Measurements from ENCODE around the gene TNFSF9. TPM values are rescaled to one million over a fixed set of nuclear protein-coding genes. Genes with fewer than 3 reads are reported as not detected.
A peak's percentile ranks its signal among the peaks of the same experiment; 100 is the strongest.

TNFSF9 gene
- total and polyA plus RNA-seq, 2 of the 8 experiments (the other 6 are each of a cell fraction or from before 2014, with no cell fraction given): 1.7 to 4.4 TPM

- Histone ChIP-seq H3K23me2 (ENCODE audit: low read depth, low read length) (peaks cover 10% of the 10 kb centered on the region), H3K56ac (replicated peaks; ENCODE audit: insufficient read length, low read depth, low read length) (no peak within 1 kb of the TSS), H4K91ac (replicated peaks; ENCODE audit: insufficient read length, low read length) (peak within 1 kb of the TSS; percentile 52), H3K79me2 (ENCODE audit: control insufficient read depth in 1 of 2, insufficient read depth in 2 of 2, low read length in 2 of 2) (no peaks in the 10 kb centered on the region), H2AK5ac (ENCODE audit: low read depth, low read length) (no peak within 1 kb of the TSS), H4K20me1 (replicated peaks in 1 of 2; ENCODE audit: control insufficient read depth in 1 of 2, insufficient read depth in 2 of 2, low read length in 2 of 2) (no peaks in the 10 kb centered on the region), H3K4ac (replicated peaks; ENCODE audit: insufficient read length, low read depth, low read length) (no peak within 1 kb of the TSS), H2BK120ac (replicated peaks; ENCODE audit: low read depth, low read length) (no peak within 1 kb of the TSS), H3K9me3 (ENCODE audit: insufficient read depth in 2 of 2, low read depth in 1 of 2, low read length in 1 of 2) (no peaks in the 10 kb centered on the region), H2BK15ac (ENCODE audit: low read length) (no peak within 1 kb of the TSS; the same call in 1 of the 2 replicates), H2BK20ac (ENCODE audit: low read length) (no peak within 1 kb of the TSS; the same call in 1 of the 2 replicates), H3K4me3 (ENCODE audit: extremely low read depth in 1 of 4, insufficient read depth in 2 of 4, low read depth in 3 of 4, low read length in 4 of 4) (peak within 1 kb of the TSS; percentile 44 to 86 (median 59)), H4K8ac (ENCODE audit: extremely low read depth, insufficient read depth, low read length) (peak within 1 kb of the TSS; percentile 80), H2BK5ac (ENCODE audit: low read depth, low read length) (peak within 1 kb of the TSS; percentile 35; the same call in 1 of the 2 replicates), H3K4me2 (ENCODE audit: insufficient read depth in 1 of 2, low read depth in 2 of 2, low read length in 2 of 2) (peak within 1 kb of the TSS; percentile 90 to 91), H3K27ac (ENCODE audit: low read depth, low read length) (no peak within 1 kb of the TSS), H3K9ac (replicated peaks in 1 of 4; ENCODE audit: extremely low read depth in 1 of 4, low read depth in 3 of 4, low read length in 3 of 4) (peak within 1 kb of the TSS in 3 of 4 experiments; percentile 20 to 73 (median 34); a peak in 2 of 7 replicates), H3K27me3 (replicated peaks in 1 of 4; ENCODE audit: control insufficient read depth in 3 of 4, extremely low read depth in 1 of 4, insufficient read depth in 3 of 4, low read length in 3 of 4) (peaks cover 0 to 8% (median 7%) of the 10 kb centered on the region in 4 experiments; a peak in 4 of 7 replicates), H3K79me1 (ENCODE audit: low read depth, low read length) (no peaks in the 10 kb centered on the region), H3K14ac (ENCODE audit: insufficient read length) (no peak within 1 kb of the TSS), H3K18ac (ENCODE audit: extremely low read depth, low read length) (peak within 1 kb of the TSS; percentile 83), H3K36me3 (ENCODE audit: control insufficient read depth in 2 of 4, insufficient read depth in 4 of 4, low read length in 3 of 4) (no peaks in the 10 kb centered on the region), H2AFZ (ENCODE audit: low read length) (peak within 1 kb of the TSS; percentile 73; the same call in 1 of the 2 replicates), H3K23ac (ENCODE audit: insufficient read length) (no peak within 1 kb of the TSS), H4K5ac (ENCODE audit: insufficient read length, low read depth, low read length) (peak within 1 kb of the TSS; percentile 21), H2BK12ac (ENCODE audit: low read depth, low read length) (peak within 1 kb of the TSS; percentile 71; the same call in 1 of the 2 replicates), H3K4me1 (replicated peaks in 1 of 4; ENCODE audit: control insufficient read depth in 3 of 4, insufficient read depth in 4 of 4, low read length in 3 of 4) (peaks cover 0 to 10% (median 7%) of the 10 kb centered on the region in 4 experiments; a peak in 5 of 7 replicates)
- peak in 1 of 2 experiments; percentile 75 for DNase-seq (ENCODE audit: low read depth in 1 of 2, low spot score in 2 of 2)
- FAIRE-seq: no peak
- CTCF ChIA-PET (ENCODE audit: partially characterized antibody): interaction anchor here (0.6 to 4.8 kb wide), 3 partner anchors 20 to 1304 kb away, joined by 5 to 30 read pairs (median 6); partner anchors contain the start of gene DENND1C
- 3% methylated on average over 34 of the region's 71 CpGs; no CpG with 5 or more reads in 1 of the 2 experiments for WGBS, 2 experiments (ENCODE audit: extremely low coverage in 1 of 2, insufficient coverage in 1 of 2, insufficient read length in 1 of 2, insufficient replicate concordance in 2 of 2, low coverage in 1 of 2, low lambda C conversion rate in 2 of 2, missing lambda C conversion rate in 1 of 2)
- POLR2A ChIA-PET (ENCODE audit: partially characterized antibody): interaction anchor here (1.0 to 2.2 kb wide), 3 partner anchors 11 to 77 kb away, joined by 3 to 7 read pairs (median 4); partner anchors contain the start of gene KHSRP
- TF ChIP-seq HDAC2 (IDR thresholded peaks at IDR 0.05; ENCODE audit: borderline replicate concordance in 1 of 2, low read depth in 2 of 2, low read length in 2 of 2): 0 out of 4 replicates have a peak, but pooled peaks of 1 of the 2 experiments have one; percentile 15
- TF ChIP-seq SIN3A (conservative IDR thresholded peaks at IDR 0.05 in 1 of 2, IDR thresholded peaks at IDR 0.05 in 1 of 2; ENCODE audit: low read depth in 1 of 2, low read length in 2 of 2): no peak; a peak in 1 of 4 replicates
- TF ChIP-seq NANOG (IDR thresholded peaks at IDR 0.05; ENCODE audit: insufficient read depth, low read depth, low read length, poor library complexity, severe bottlenecking): no peak
- no peak for TF ChIP-seq SP2 (IDR thresholded peaks at IDR 0.05; ENCODE audit: low read length)
- no peak for TF ChIP-seq YY1 (IDR thresholded peaks at IDR 0.05; ENCODE audit: low read depth, low read length)
- TF ChIP-seq CBX8 (IDR thresholded peaks at IDR 0.05; ENCODE audit: borderline replicate concordance, low read depth, low read length): no peak
- TF ChIP-seq CHD2 (IDR thresholded peaks at IDR 0.05; ENCODE audit: low read length): no peak
- no peak for TF ChIP-seq E2F6 (IDR thresholded peaks at IDR 0.05)
- peak; percentile 44; the same call in 1 of the 2 replicates for TF ChIP-seq SUZ12 (IDR thresholded peaks at IDR 0.05; ENCODE audit: low read length)
Observed at GRCh38 chr19:6501740-6502648, 28.8 kb upstream of the TNFSF9 start, which contains the start of gene TUBB4A. Gene TUBB4A (minus strand): TSS chr19:6502309. CDS start chr19:6502212, 97 bp downstream.

Data from H1 (cell line).